Islet of Langerhans (tissue), 1 donor: ENCODE measurements around the gene ANKDD1B.
"Not testable (repeated sequence)": the region's sequence is repeated elsewhere in the genome, so short reads cannot be mapped to it uniquely, and the experiment has no call there.

Experiments used
- FAIRE-seq: peaks from one replicate; lab custom pipeline; 2011; peaks lifted over from hg19 to GRCh38; lab: Jason Lieb, UNC

ANKDD1B gene

GRCh38 chr5:75611311-75612225 lies at the start of gene ANKDD1B:
TSS of gene ANKDD1B (plus strand) at chr5:75611453. CDS start at chr5:75611635, 182 bp downstream.
- FAIRE-seq: peak; percentile 21

GRCh38 chr5:75565991-75566709 lies 45.1 kb upstream of the ANKDD1B start:
- FAIRE-seq: not testable (repeated sequence)

GRCh38 chr5:75566710-75567309 lies 44.4 kb upstream of the ANKDD1B start:
- FAIRE-seq: peak; percentile 89

GRCh38 chr5:75567710-75568109 lies 43.5 kb upstream of the ANKDD1B start:
- no peak for FAIRE-seq

DNA sequence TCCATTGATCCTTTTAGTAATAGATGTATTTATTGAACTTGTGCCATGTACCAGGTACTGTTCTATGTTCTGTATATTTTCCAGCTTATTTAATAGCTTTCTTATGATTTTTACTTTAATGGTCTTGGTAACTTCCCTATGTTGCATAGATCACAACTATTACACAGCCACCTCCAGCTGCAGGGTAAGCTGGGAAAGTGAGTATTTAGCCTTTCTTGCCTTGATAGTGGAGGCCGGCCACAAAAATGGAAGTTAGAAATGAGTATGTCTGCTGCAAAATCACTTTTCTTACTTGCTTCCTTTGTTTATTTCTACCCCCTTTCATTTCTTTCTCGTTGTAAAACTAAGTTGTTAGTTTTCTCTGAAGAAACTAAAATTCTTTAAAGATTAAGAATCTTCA lies 43.1 kb upstream of the ANKDD1B start:
- no peak for FAIRE-seq

- peak; percentile 58 for FAIRE-seq
Observed at GRCh38 chr5:75571547-75571946, 39.7 kb upstream of the ANKDD1B start.

GRCh38 chr5:75574791-75575190 lies 36.5 kb upstream of the ANKDD1B start:
- no peak for FAIRE-seq

DNA sequence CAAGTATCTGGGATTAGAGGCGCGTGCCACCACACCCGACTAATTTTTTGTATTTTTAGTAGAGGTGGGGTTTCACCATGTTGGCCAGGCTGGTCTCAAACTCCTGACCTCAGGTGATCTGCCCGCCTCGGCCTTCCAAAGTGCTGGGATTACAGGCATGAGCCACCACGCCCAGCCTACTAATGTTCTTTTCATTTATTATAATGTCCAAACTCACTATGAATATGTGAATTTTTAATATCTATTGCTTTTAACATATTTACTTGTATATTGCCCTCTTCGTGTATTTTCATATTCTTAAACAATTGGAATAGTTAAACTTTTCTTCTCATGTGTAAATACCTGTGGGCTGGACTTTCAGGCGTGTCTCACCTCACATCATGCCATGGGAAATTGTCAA lies 33.0 kb upstream of the ANKDD1B start:
- FAIRE-seq: not testable (repeated sequence)

DNA sequence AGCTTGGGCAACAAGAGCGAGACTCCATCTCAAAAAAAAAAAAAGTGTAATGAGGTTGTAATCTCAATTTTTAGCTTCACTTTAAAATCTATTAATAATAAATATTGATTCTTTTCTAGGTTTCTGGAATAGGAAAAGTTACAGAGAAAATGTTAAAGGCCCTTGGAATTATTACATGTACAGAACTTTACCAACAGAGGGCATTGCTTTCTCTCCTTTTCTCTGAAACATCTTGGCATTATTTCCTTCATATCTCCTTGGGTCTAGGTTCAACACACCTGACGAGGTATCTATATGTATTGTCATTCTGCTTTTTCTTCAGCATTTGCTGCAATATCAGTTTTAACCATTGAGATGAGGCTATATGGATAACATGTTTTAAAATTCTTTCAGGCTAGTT lies 26.6 kb upstream of the ANKDD1B start:
- FAIRE-seq: no peak

DNA sequence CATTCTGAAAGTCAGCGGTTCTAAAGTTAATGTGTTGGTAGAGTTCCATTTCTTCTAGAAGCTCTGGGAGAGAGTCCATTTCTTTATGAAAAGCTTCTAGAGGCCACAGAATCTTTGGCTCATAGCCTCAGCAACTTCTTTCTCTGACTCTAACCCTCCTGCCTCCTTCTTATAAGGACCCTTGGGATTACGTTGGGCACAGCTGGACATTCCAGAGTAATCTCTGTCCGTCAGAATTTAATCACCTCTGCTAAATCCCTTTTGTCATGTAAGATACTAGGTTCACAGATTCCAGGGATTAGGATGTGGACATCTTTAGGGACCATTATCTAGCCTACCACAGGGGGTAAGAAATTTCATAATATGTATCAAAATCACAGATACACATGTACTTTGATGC lies 22.6 kb upstream of the ANKDD1B start:
- FAIRE-seq: no peak

- no peak for FAIRE-seq
Observed at GRCh38 chr5:75600535-75600934, 10.7 kb upstream of the ANKDD1B start.

DNA sequence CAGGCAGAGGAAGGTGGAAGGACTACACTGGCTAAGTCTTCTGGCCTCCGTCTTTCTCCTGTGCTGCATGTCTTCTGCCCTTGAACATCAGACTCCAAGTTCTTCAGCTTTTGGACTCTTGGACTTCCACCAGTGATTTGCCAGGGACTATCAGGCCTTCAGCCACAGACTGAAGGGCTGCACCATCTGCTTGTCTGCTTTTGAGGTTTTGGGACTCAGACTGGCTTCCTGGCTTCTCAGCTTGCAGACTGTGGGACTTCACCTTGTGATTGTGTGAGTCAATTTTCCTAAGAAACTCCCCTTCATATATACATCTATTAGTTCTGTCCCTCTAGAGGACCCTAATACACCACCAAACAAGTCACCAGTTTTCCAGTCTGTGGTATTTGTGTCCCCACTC lies 9.7 kb upstream of the ANKDD1B start:
- FAIRE-seq: no peak

DNA sequence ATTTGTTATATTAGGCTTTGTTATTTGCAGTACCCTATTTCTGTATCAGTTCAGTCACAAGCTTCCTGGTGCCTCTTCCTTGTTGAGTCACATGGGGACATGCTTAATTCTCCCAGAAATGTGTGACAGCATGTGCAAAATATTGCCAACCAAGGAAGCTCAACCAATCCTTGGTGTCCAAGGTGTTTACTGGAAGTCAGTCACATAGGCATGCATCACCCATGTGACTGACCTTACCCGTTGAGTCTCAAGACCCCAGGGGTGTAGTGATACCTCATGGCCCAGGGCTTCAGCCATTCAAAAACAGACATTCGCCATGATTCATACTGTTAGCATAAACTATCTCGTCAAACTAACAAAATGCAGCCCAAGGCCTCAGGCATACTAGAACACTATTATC lies 9.3 kb upstream of the ANKDD1B start:
- FAIRE-seq: no peak

DNA sequence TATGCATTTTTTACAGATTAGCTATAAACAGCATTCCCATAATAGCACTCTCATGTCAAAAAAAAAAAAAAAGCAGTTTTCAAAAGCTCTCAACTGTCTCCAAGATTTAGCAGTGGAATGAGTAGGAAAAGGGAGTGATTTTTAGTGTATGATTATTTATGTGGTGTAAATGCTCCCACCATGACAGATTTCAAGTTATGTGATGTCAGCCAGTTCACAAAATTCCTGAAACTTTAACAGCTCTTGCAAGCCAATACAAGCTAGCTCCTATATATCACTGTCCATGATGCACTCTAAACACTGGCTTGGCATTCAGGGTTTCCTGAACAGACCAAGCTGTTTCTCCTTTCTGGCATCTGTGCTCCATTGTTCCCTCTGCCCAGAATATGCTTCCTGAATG lies 7.9 kb upstream of the ANKDD1B start:
- FAIRE-seq: no peak

- FAIRE-seq: no peak
Observed at GRCh38 chr5:75603821-75604220, 7.4 kb upstream of the ANKDD1B start.

DNA sequence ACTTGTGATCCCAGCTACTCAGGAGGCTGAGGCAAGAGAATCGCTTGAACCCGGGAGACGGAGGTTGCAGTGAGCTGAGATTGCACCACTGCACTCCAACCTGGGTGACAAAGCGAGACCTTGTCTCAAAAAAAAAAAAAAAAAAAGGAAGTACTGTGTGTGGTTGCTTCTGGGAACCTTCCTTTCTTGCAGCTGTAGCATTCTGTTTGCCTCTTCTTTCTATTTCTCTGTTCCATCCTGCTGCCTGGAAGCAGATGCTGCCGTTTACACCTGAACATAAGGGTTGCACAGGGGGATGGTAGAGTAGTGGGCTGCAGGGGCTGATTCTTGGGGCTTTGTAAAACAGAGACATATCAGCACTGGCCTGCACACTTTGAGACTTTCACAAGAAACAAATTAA lies 3.9 kb upstream of the ANKDD1B start:
- not testable (repeated sequence) for FAIRE-seq

GRCh38 chr5:75608870-75609269 lies 2.4 kb upstream of the ANKDD1B start:
- FAIRE-seq: no peak

DNA sequence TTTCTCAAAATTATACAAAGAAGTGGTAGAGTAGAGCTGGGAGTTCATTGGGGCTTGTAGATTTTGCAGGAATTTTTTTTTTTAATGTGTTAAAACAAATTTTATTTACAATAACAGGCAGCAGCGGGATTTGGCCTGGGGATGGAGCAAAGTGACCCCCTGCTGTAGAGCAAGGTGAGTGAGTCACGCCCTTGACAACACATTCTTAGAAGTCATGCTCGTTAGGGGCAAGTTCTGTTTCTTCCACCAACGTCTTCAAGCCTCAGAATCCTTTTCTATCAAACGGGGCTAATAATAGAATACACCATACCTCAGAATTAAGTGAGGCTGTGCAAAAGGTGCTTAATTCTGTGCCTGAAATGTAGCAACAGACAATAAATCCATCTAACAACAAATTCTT lies 1.1 kb upstream of the ANKDD1B start:
- FAIRE-seq: no peak

DNA sequence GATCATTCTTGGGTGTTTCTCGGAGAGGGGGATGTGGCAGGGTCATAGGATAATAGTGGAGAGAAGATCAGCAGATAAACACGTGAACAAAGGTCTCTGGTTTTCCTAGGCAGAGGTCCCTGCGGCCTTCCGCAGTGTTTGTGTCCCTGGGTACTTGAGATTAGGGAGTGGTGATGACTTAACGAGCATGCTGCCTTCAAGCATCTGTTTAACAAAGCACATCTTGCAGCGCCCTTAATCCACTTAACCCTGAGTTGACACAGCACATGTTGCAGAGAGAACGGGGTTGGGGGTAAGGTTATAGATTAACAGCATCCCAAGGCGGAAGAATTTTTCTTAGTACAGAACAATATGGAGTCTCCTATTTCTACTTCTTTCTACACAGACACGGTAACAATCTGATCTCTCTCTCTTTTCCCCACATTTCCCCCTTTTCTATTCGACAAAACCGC lies 368 bp upstream of the ANKDD1B start:
- not testable (repeated sequence) for FAIRE-seq

- FAIRE-seq: no peak
Observed at GRCh38 chr5:75612226-75612569, 945 bp downstream of the ANKDD1B start.

DNA sequence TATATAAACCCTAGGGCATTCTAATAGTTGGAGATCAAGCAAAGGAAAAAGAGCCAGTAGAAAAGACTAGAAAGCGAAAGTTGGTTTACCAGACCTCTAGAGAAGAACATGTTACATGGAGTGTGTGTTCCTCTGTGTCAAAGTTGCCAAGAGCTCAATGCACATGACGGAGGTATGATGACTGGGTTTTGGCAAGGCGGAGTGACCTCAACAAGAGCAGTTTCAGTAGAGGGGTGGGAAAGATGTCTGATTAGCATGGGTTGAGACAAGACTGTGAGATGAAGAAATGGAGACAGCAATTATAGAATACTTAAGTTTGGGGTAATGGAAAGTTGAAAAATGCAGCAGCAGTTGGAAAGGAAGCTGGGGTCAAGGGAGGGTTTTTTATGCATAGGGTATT lies 1.6 kb downstream of the ANKDD1B start:
- no peak for FAIRE-seq

DNA sequence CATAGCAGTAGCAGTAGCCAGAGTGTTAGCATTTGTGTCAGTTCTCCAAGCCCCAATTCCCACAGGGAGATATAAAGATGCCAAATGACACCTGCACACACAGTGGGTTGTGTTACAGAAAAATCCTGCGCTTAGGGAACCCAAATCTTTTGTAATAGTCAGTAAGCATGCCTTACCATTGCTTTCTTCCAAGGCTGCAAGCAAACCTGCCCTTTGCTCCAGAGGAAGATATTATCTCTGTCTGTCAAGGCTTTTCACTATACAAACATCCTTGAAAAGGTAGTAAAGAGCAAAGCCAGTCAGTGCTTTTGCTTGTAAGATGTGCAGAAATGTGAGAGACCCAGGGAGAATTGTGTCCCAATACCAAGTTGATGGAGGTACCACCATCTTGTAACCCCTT lies 2.9 kb downstream of the ANKDD1B start:
- no peak for FAIRE-seq

- FAIRE-seq: no peak
Observed at GRCh38 chr5:75616371-75616881, 5.2 kb downstream of the ANKDD1B start.
